HEK293 (cell line): Measurements from ENCODE around the gene MAT2A.

Experiments
- CTCF ChIA-PET: fragments of 350-600 bp; formaldehyde crosslinking; extraction: SDS; loops from one replicate; lab custom pipeline; 2021; ENCODE audit warnings: antibody characterized with exemption; lab: Yijun Ruan, JAX
- POLR2A ChIA-PET: fragments of 300-600 bp; formaldehyde crosslinking; extraction: SDS; loops from one replicate; lab custom pipeline; 2020; ENCODE audit warnings: antibody characterized with exemption, inconsistent platforms; lab: Yijun Ruan, JAX
- H3K27ac ChIP-seq: fragments of 200-500 bp; sonication (Bioruptor generic); 2 replicates; pipeline ENCODE4 v1.5.1; 2014; ENCODE audit warnings: low read depth, low read length, control low read depth, inconsistent platforms; ENCODE audit errors: extremely low read depth
- H3K36me3 ChIP-seq, 2 experiments: fragments of 200-500 bp in 1 of 2; sonication (Bioruptor generic) in 1 of 2; 1 replicate in 1 of 2; 2 replicates in 1 of 2; pipeline ENCODE4 v1.5.1; 2014 to 2017; ENCODE audit warnings: inconsistent platforms in 2 of 2, low read length in 2 of 2; ENCODE audit not compliant: control insufficient read depth in 2 of 2, insufficient read depth in 1 of 2
- H3K4me1 ChIP-seq: fragments of 200-500 bp; sonication (Bioruptor generic); 2 replicates; pipeline ENCODE4 v1.5.1; 2014; ENCODE audit warnings: mild to moderate bottlenecking, low read length, inconsistent platforms; ENCODE audit not compliant: control insufficient read depth, insufficient read depth
- H3K4me3 ChIP-seq: 2 replicates; pipeline ENCODE4 v1.5.1; 2011; ENCODE audit warnings: low read depth, mild to moderate bottlenecking, control low read depth, low read length, moderate library complexity
- H3K9me3 ChIP-seq: fragments of 200-500 bp; sonication (Bioruptor generic); 2 replicates; pipeline ENCODE4 v1.5.1; 2014; ENCODE audit warnings: low read depth, low read length, inconsistent platforms; ENCODE audit not compliant: control insufficient read depth, insufficient read depth
- AEBP2 ChIP-seq: fragments of 450-650 bp; formaldehyde crosslinking; IDR thresholded peaks from 2 replicates; pipeline ENCODE4 v1.5.1; 2016; ENCODE audit warnings: missing biosample characterization, missing genetic modification characterization, borderline replicate concordance
- GLI4 ChIP-seq: fragments of 450-650 bp; formaldehyde crosslinking; IDR thresholded peaks from 2 replicates; pipeline ENCODE4 v1.5.1; 2016; ENCODE audit warnings: missing biosample characterization, missing genetic modification characterization
- HOXA7 ChIP-seq: sonication (generic); formaldehyde crosslinking; IDR thresholded peaks from 2 replicates; pipeline ENCODE4 v1.8.1; 2022; ENCODE audit warnings: missing genetic modification reagents, borderline replicate concordance
- MEIS1 ChIP-seq: sonication (generic); formaldehyde crosslinking; IDR thresholded peaks from 2 replicates; pipeline ENCODE4 v1.8.1; 2022; ENCODE audit warnings: missing genetic modification reagents, mild to moderate bottlenecking, borderline replicate concordance
- MZF1 ChIP-seq: fragments of 450-650 bp; formaldehyde crosslinking; IDR thresholded peaks from 2 replicates; pipeline ENCODE4 v1.5.1; 2017; ENCODE audit warnings: missing biosample characterization, missing genetic modification characterization, borderline replicate concordance
- OVOL3 ChIP-seq: fragments of 450-650 bp; formaldehyde crosslinking; IDR thresholded peaks from 2 replicates; pipeline ENCODE4 v1.5.1; 2016; ENCODE audit warnings: missing biosample characterization, missing genetic modification characterization
- REPIN1 ChIP-seq: fragments of 450-650 bp; formaldehyde crosslinking; IDR thresholded peaks from 2 replicates; pipeline ENCODE4 v1.5.1; 2017; ENCODE audit warnings: missing biosample characterization, missing genetic modification characterization, low read depth
- TRIM28 ChIP-seq: IDR thresholded peaks from 2 replicates; pipeline ENCODE4 v1.6.1; 2011; ENCODE audit warnings: low read length, control low read depth, borderline replicate concordance
- ZFHX2 ChIP-seq: fragments of 450-650 bp; formaldehyde crosslinking; conservative IDR thresholded peaks from 2 replicates; pipeline ENCODE4 v1.5.1; 2016; ENCODE audit warnings: missing biosample characterization, missing genetic modification characterization
- ZFP41 ChIP-seq: fragments of 450-650 bp; formaldehyde crosslinking; IDR thresholded peaks from 2 replicates; pipeline ENCODE4 v1.5.1; 2016; ENCODE audit warnings: missing biosample characterization, missing genetic modification characterization, borderline replicate concordance
- ZIC2 ChIP-seq: fragments of 450-650 bp; formaldehyde crosslinking; IDR thresholded peaks from 2 replicates; pipeline ENCODE4 v1.5.1; 2016; ENCODE audit warnings: missing biosample characterization, missing genetic modification characterization
- ZNF133 ChIP-seq: fragments of 450-650 bp; formaldehyde crosslinking; IDR thresholded peaks from 2 replicates; pipeline ENCODE4 v1.5.1; 2016; ENCODE audit warnings: missing biosample characterization, missing genetic modification characterization
- ZNF202 ChIP-seq: fragments of 450-650 bp; formaldehyde crosslinking; IDR thresholded peaks from 2 replicates; pipeline ENCODE4 v1.5.1; 2016; ENCODE audit warnings: missing biosample characterization, missing genetic modification characterization, borderline replicate concordance
- ZNF214 ChIP-seq: fragments of 450-650 bp; formaldehyde crosslinking; IDR thresholded peaks from 2 replicates; pipeline ENCODE4 v1.5.1; 2017; ENCODE audit warnings: missing biosample characterization, mild to moderate bottlenecking, missing genetic modification characterization, borderline replicate concordance
- ZNF239 ChIP-seq: fragments of 450-650 bp; formaldehyde crosslinking; IDR thresholded peaks from 2 replicates; pipeline ENCODE4 v1.5.1; 2016; ENCODE audit warnings: missing biosample characterization, missing genetic modification characterization
- ZNF37A ChIP-seq: fragments of 450-650 bp; IDR thresholded peaks from 2 replicates; pipeline ENCODE4 v1.5.1; 2018; ENCODE audit warnings: missing biosample characterization, missing genetic modification characterization
- ZNF423 ChIP-seq: fragments of 450-650 bp; formaldehyde crosslinking; IDR thresholded peaks from 2 replicates; pipeline ENCODE4 v1.5.1; 2016; ENCODE audit warnings: missing biosample characterization, missing genetic modification characterization
- ZNF433 ChIP-seq: fragments of 450-650 bp; formaldehyde crosslinking; IDR thresholded peaks from 2 replicates; pipeline ENCODE4 v1.5.1; 2016; ENCODE audit warnings: missing biosample characterization, missing genetic modification characterization, low read depth
- ZNF529 ChIP-seq: fragments of 450-650 bp; formaldehyde crosslinking; IDR thresholded peaks from 2 replicates; pipeline ENCODE4 v1.5.1; 2017; ENCODE audit warnings: missing genetic modification characterization, missing biosample characterization; ENCODE audit not compliant: insufficient replicate concordance
- ZNF768 ChIP-seq: fragments of 450-650 bp; formaldehyde crosslinking; IDR thresholded peaks from 2 replicates; pipeline ENCODE4 v1.5.1; 2018; ENCODE audit warnings: missing biosample characterization, mild to moderate bottlenecking, missing genetic modification characterization
- ZNF777 ChIP-seq: fragments of 450-650 bp; formaldehyde crosslinking; IDR thresholded peaks from 2 replicates; pipeline ENCODE4 v1.5.1; 2017; ENCODE audit warnings: missing biosample characterization, missing genetic modification characterization, borderline replicate concordance
- ZSCAN5A ChIP-seq: fragments of 450-650 bp; formaldehyde crosslinking; IDR thresholded peaks from 2 replicates; pipeline ENCODE4 v1.5.1; 2016; ENCODE audit warnings: missing biosample characterization, missing genetic modification characterization
- TF ChIP-seq, protein P1 (sequence below): fragments of 450-650 bp; formaldehyde crosslinking; IDR thresholded peaks from 2 replicates; pipeline ENCODE4 v1.5.1; 2016; ENCODE audit warnings: missing biosample characterization, missing genetic modification characterization
- TF ChIP-seq, protein P2 (sequence below): fragments of 450-650 bp; formaldehyde crosslinking; IDR thresholded peaks from 2 replicates; pipeline ENCODE4 v1.5.1; 2016; ENCODE audit warnings: missing biosample characterization, missing genetic modification characterization, low read depth

MAT2A gene

DNA sequence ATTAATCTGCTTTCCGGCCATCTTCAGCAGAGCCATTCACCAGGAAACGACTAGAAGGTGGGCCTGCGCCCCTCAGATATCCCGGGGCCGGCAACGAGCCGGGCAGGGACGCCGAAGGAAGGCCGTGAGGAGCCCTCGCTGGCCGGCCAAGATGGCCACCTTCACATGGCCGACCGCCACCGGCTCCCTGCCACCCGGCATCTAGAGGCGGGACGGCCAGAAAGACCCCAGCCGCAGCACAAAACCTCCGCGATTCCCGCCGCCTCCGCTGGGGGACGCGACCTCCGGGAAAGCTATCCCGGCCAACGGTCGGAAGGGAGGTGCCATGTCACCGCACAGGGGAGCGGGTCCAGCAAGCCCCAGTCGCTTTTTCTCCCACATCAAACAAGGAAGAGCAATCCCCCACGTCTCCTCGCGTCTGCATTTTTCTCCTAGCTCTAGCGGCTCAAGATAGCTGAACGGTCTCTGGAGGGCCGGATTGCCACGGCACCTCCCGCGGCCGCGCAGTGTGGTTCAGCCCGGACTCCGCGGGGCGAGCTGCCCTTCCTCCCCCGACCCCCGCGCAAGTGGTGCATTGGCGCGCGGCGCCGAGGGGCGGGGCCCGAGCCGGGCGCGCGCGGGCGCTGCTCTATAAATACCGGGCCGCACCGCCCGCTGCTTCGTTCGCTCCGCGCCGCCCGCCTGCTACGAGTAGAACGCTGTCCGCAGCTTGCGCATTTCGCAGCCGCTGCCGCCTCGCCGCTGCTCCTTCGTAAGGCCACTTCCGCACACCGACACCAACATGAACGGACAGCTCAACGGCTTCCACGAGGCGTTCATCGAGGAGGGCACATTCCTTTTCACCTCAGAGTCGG lies at the start of gene MAT2A (continued):
- no peak for TF ChIP-seq AEBP2 (tag by site-specific recombination)
- TF ChIP-seq, all 188 proteins: peak for 62

DNA sequence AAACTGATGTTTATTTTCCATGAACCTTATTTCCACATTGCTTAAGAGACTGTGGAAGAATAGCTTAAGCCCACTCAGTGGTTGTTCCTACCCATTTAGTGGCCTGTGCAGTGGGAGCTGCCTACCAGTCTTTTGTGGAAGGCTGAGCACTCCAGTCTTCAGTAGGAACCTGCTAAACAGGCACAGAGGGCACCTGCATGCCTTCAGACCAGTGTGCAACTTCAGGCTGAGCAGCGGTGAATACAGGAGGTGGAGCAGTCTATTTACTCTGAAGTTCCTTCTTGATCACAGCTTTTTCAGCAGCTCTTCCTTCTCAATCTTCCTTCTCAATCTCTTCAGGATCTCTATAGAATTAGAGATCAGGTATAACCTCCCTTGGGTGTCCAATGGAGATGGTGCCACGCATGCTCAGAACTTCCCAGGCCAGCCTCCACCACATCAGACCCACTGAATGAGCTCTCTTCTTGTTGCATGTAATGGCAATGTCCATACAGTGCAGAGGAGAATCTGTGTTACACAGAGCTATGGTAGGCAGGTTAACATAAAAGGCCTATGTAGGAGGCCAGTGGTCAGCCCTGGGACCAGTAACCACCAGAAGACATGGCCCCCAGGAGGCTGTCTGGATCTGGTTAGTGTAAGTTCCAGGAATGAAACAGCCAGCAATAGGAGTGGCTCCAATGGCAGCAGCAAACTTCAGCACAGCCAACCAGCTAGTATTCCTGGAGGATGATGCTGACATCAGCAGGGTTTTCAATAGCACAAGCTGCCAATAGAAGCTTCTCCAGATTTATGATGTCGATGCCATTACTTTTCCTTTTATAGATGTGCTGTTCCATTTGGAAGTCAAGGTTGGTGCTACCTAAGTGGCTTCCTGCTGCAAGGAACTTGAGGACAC lies 47.9 kb upstream of the MAT2A start:
- CTCF ChIA-PET: interaction anchor here (0.7 to 1.3 kb wide), 3 partner anchors 16 to 55 kb away, joined by 3 read pairs; no protein-coding TSS in a partner anchor
- POLR2A ChIA-PET: interaction anchor here (0.6 to 1.5 kb wide), 3 partner anchors 40 to 49 kb away, joined by 4 to 11 read pairs (median 10); partner anchors contain the start of gene MAT2A
- no peaks in the 10 kb centered on the region for H3K9me3 ChIP-seq
- TF ChIP-seq, protein P1, sequence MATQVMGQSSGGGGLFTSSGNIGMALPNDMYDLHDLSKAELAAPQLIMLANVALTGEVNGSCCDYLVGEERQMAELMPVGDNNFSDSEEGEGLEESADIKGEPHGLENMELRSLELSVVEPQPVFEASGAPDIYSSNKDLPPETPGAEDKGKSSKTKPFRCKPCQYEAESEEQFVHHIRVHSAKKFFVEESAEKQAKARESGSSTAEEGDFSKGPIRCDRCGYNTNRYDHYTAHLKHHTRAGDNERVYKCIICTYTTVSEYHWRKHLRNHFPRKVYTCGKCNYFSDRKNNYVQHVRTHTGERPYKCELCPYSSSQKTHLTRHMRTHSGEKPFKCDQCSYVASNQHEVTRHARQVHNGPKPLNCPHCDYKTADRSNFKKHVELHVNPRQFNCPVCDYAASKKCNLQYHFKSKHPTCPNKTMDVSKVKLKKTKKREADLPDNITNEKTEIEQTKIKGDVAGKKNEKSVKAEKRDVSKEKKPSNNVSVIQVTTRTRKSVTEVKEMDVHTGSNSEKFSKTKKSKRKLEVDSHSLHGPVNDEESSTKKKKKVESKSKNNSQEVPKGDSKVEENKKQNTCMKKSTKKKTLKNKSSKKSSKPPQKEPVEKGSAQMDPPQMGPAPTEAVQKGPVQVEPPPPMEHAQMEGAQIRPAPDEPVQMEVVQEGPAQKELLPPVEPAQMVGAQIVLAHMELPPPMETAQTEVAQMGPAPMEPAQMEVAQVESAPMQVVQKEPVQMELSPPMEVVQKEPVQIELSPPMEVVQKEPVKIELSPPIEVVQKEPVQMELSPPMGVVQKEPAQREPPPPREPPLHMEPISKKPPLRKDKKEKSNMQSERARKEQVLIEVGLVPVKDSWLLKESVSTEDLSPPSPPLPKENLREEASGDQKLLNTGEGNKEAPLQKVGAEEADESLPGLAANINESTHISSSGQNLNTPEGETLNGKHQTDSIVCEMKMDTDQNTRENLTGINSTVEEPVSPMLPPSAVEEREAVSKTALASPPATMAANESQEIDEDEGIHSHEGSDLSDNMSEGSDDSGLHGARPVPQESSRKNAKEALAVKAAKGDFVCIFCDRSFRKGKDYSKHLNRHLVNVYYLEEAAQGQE (tag by site-specific recombination): no peak
- TF ChIP-seq ZNF777: no peak
- TF ChIP-seq TRIM28: no peak
- no peak for TF ChIP-seq ZIC2 (tag by site-specific recombination)
- TF ChIP-seq ZNF214: no peak
- TF ChIP-seq ZFHX2 (tag by site-specific recombination): no peak
- no peak for TF ChIP-seq ZNF423 (tag by site-specific recombination)
- no peak for TF ChIP-seq ZSCAN5A (tag by site-specific recombination)
- no peak for TF ChIP-seq ZNF529 (tag by site-specific recombination)
- TF ChIP-seq ZNF133: no peak
- TF ChIP-seq, all 188 proteins: peak for 0
- Histone ChIP-seq H3K4me1 (no peaks in the 10 kb centered on the region), H3K4me3 (no peak overlapping the region), H3K27ac (no peak overlapping the region), H3K36me3 (no peaks in the 10 kb centered on the region)

DNA sequence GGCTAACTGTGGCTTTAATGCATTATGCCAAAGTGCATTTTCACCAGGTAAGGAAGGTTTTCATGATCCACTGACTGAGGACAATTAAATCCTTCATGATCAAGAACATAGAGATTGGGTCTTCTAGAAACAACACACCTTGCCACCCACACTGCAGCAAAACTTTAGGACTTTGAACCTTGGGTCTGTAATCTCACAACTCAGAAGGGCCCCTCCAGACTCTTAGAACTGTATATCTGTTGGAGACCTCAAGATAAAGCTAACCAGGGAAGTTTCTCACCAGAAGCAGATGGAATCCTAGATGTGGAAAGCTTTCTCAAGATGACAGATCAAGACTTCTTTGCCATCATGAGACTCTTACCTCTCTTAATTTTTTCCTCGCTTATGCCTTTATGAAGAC lies 42.5 kb upstream of the MAT2A start:
- Histone ChIP-seq H3K27ac (no peak overlapping the region), H3K4me1 (no peaks in the 10 kb centered on the region)
- TF ChIP-seq MZF1 (tag by site-specific recombination): no peak
- TF ChIP-seq ZNF239 (tag by site-specific recombination): no peak
- TF ChIP-seq HOXA7 (CRISPR knock-in tag): no peak
- no peak for TF ChIP-seq REPIN1
- TF ChIP-seq, protein P2, sequence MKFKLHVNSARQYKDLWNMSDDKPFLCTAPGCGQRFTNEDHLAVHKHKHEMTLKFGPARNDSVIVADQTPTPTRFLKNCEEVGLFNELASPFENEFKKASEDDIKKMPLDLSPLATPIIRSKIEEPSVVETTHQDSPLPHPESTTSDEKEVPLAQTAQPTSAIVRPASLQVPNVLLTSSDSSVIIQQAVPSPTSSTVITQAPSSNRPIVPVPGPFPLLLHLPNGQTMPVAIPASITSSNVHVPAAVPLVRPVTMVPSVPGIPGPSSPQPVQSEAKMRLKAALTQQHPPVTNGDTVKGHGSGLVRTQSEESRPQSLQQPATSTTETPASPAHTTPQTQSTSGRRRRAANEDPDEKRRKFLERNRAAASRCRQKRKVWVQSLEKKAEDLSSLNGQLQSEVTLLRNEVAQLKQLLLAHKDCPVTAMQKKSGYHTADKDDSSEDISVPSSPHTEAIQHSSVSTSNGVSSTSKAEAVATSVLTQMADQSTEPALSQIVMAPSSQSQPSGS: no peak
- TF ChIP-seq MEIS1 (CRISPR knock-in tag): no peak
- TF ChIP-seq ZNF37A: no peak
- TF ChIP-seq ZNF768 (tag by site-specific recombination): no peak
- TF ChIP-seq ZNF433 (tag by site-specific recombination): no peak
- no peak for TF ChIP-seq GLI4 (tag by site-specific recombination)
- no peak for TF ChIP-seq OVOL3 (tag by site-specific recombination)
- no peak for TF ChIP-seq ZNF202 (tag by site-specific recombination)
- TF ChIP-seq ZFP41 (tag by site-specific recombination): no peak

More for the DNA sequence above, 42.5 kb upstream of the MAT2A start:
- H3K4me3 ChIP-seq: no peak overlapping the region
- CTCF ChIA-PET: interaction anchor here (0.8 kb wide), 1 partner anchor 9 kb away, joined by 3 read pairs; no protein-coding TSS in a partner anchor
- no peaks in the 10 kb centered on the region for H3K36me3 ChIP-seq
- POLR2A ChIA-PET: no interaction called here
- H3K9me3 ChIP-seq: no peaks in the 10 kb centered on the region
